Ovary (tissue), 9 donors: ENCODE measurements around the gene RAB23. TPM values are rescaled to one million over a fixed set of nuclear protein-coding genes. Genes with fewer than 3 reads are reported as not detected.

Experiments
- DNase-seq, 5 donors: peaks; one replicate each; pipeline ENCODE4 v3.0.0-alpha.2; 2019 to 2020
- H3K27ac ChIP-seq, 2 donors: fragments of 200-600 bp; one replicate each; pipeline versions ENCODE4 v1.5.1 to v1.8.0; 2019 to 2022
- H3K27me3 ChIP-seq: fragments of 200-600 bp; one replicate; pipeline ENCODE4 v1.8.0; 2022
- H3K36me3 ChIP-seq: fragments of 200-600 bp; sonication (generic); one replicate; pipeline ENCODE4 v1.5.1; 2019
- H3K4me1 ChIP-seq: one replicate; pipeline ENCODE4 v1.8.1; 2013; ENCODE audit warnings: mild to moderate bottlenecking, moderate library complexity; ENCODE audit not compliant: insufficient read depth
- H3K4me3 ChIP-seq: fragments of 200-600 bp; sonication (generic); one replicate; pipeline ENCODE4 v1.5.1; 2017
- H3K9me3 ChIP-seq, 2 donors: fragments of 200-600 bp in 1 of 2; sonication (generic) in 1 of 2; one replicate each; pipeline versions ENCODE4 v1.5.1 to v1.8.1; 2013 to 2019; ENCODE audit warnings: mild to moderate bottlenecking in 1 of 2, moderate library complexity in 1 of 2
- EP300 ChIP-seq: sonication (generic); formaldehyde crosslinking; IDR thresholded peaks from one replicate; pipeline ENCODE4 v1.6.1; 2017; ENCODE audit warnings: antibody characterized with exemption
- POLR2A ChIP-seq: fragments of 450-650 bp; IDR thresholded peaks from one replicate; pipeline ENCODE4 v1.6.1; 2017; ENCODE audit warnings: antibody characterized with exemption, mild to moderate bottlenecking, moderate library complexity
- WGBS, 3 donors: extraction: QIAGEN DNeasy Blood & Tissue Kit in 1 of 3; methylation state at CpG; one replicate each; pipeline versions ENCODE4 v1.1.5 to v1.1.7; 2013 to 2017; 5-methylcytosine and 5-hydroxymethylcytosine counted together
- intact Hi-C, 4 donors: fragments of 100-400 bp; cut with DNase I; formaldehyde crosslinking; loops; one replicate each; pipeline versions ENCODE4 v1.11.0 to v1.15.1; 2022 to 2023
- polyA plus RNA-seq, 2 donors: library from polyadenylated mRNA; stranded (reverse); fragments of 200-250 nt in 1 of 2; fragments of 350-450 nt in 1 of 2; fragmentation: Illumina TruSeq in 1 of 2; extraction: RNeasy Lipid Tissue Mini Kit (QIAGEN cat#74804) in 1 of 2; gene quantifications; one replicate each; pipeline ENCODE4 v1.2.3, GENCODE V29; 2013 to 2014
- total RNA-seq, 7 donors: library from RNA; depleted of rRNA in 2 of 7; stranded (reverse); fragments of >200 nt in 2 of 7; fragmentation: NEBNext Ultra II Directional in 3 of 7; extraction: Animal tissue kit (Norgen Biotek cat#: 25700) in 3 of 7; gene quantifications; one replicate each; pipeline versions ENCODE4 v1.1.0 to v1.2.4, GENCODE V29; 2016 to 2023
- TF ChIP-seq, protein P1 (sequence below), 3 donors: fragments of 450-650 bp in 2 of 3; fragments of 200-600 bp in 1 of 3; IDR thresholded peaks; one replicate each; pipeline versions ENCODE4 v1.5.1 to v1.8.0; 2016 to 2022; ENCODE audit warnings: antibody characterized with exemption in 3 of 3, mild to moderate bottlenecking in 1 of 3
- donor health status: DM: no; HTN: no; CAD: no; lungs with moderate emphysema.
- donor health status: DM: no; HTN: no; CAD: no.
- donor health status: Bipolar disorder and iron deficiency.
- donor health status: DM: yes; HTN: yes; CAD: no.
- donor health status: DM: no; HTN: no; CAD: no.
- donor health status: DM: yes; HTN: yes; CAD: no.

RAB23 gene
- total and polyA plus RNA-seq, 9 donors, result 14.2 to 31.0 (median 16.7) TPM

DNA sequence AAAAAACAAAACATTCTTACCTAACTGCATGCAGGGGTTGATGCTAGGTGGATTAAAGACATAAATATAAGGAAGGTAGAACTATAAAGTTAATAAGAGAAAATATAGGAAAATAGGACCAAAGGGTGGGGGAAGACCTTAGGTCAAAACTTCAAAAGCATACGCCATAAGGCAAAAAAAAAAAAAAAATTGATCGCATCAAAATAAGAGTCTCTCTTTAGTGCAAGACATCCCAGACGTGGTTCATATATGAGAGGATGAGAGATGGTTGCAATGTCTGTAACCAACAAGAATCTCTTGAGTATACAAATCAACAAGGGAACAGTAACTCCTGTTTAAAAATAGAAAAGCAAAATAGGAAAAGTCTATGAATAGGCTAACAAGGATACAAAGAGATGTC, 41.5 kb downstream of the RAB23 start:
- Histone ChIP-seq H3K36me3 (no peaks in the 10 kb centered on the region), H3K9me3 (no peaks in the 10 kb centered on the region), H3K27me3 (no peaks in the 10 kb centered on the region), H3K4me1 (peaks cover 9% of the 10 kb centered on the region), H3K27ac (no peak overlapping the region), H3K4me3 (no peak overlapping the region)
- TF ChIP-seq EP300, result no peak
- TF ChIP-seq, protein P1, sequence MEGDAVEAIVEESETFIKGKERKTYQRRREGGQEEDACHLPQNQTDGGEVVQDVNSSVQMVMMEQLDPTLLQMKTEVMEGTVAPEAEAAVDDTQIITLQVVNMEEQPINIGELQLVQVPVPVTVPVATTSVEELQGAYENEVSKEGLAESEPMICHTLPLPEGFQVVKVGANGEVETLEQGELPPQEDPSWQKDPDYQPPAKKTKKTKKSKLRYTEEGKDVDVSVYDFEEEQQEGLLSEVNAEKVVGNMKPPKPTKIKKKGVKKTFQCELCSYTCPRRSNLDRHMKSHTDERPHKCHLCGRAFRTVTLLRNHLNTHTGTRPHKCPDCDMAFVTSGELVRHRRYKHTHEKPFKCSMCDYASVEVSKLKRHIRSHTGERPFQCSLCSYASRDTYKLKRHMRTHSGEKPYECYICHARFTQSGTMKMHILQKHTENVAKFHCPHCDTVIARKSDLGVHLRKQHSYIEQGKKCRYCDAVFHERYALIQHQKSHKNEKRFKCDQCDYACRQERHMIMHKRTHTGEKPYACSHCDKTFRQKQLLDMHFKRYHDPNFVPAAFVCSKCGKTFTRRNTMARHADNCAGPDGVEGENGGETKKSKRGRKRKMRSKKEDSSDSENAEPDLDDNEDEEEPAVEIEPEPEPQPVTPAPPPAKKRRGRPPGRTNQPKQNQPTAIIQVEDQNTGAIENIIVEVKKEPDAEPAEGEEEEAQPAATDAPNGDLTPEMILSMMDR (IDR thresholded peaks at IDR 0.05), result no peak
- no peak for TF ChIP-seq POLR2A
- intact Hi-C loops, result no loop called here
- 87 to 95% (median 88%) methylated on average over 3 of the region's 3 CpGs for WGBS, 3 donors
- no peak for DNase-seq

DNA sequence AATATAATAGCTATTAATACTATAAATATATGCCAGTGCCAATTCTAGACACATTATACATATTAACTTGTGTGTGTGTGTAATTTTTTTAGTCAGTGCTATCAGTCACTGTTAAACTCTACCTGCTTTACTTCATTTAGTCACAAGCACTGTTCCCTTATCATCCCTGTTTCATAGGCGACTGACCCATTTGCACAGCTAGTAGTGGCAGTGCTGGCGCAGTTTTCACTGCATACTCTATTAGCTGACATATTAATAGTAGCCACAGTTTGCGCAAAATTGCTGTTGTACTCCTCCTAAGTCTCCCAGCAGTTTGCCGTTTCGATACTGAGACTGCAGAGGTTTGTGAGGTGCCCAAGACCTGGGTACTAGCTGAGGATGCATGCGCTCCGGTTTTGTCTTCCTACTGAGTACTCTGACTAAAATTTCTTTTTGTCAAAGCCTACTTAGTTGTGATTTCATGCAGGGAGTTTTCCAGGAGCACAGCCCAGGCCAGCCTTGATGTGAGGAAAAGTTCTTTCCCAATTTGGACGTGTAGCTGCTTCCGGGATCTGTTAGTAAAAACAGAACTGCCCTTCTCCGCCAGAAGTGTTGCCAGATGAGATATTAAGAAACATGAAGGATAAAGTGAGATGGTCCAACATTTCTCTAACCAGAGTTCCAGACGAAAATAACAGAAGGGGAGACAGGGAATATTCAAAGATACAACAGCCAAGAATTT, 44.4 kb downstream of the RAB23 start:
- intact Hi-C loops, result no loop called here
- 14 to 18% (median 14%) methylated on average over 11 of the region's 11 CpGs for WGBS, 3 donors
- Histone ChIP-seq H3K27ac (peak overlapping the region; percentile 40 to 96), H3K4me3 (peak overlapping the region; percentile 9), H3K27me3 (no peaks in the 10 kb centered on the region), H3K36me3 (no peaks in the 10 kb centered on the region), H3K9me3 (no peaks in the 10 kb centered on the region), H3K4me1 (peaks cover 9% of the 10 kb centered on the region)
- DNase-seq, result peak; percentile 62 to 76 (median 68)
- TF ChIP-seq EP300, result no peak
- TF ChIP-seq, protein P1 (IDR thresholded peaks at IDR 0.05), result no peak
- no peak for TF ChIP-seq POLR2A

DNA sequence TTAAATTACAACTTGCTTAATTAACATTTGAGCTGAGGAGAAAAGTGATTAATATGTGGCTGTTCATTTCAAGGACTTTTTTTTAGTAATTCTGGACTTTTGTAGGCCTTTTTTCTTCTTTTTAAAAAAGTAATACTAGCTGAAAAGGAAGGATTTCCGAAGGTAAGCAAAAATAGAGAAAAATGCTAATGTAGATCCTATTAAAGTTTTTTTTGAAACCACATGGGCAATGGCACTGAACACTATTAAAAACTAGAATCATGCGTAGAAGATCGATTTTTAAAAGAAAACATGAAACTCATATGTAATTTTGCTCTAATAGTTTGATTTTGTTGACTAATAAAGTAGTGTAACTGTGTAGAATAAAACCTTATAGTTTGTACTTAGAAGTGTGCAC, 47.6 kb downstream of the RAB23 start:
- H3K36me3 ChIP-seq, result no peaks in the 10 kb centered on the region
- no peaks in the 10 kb centered on the region for H3K9me3 ChIP-seq
- WGBS, 3 donors, result 18 to 36% (median 22%) methylated on average over 3 of the region's 3 CpGs
- no peaks in the 10 kb centered on the region for H3K27me3 ChIP-seq
- H3K4me3 ChIP-seq, result peak overlapping the region; percentile 75
- intact Hi-C loops, result no loop called here
- TF ChIP-seq, protein P1 (IDR thresholded peaks at IDR 0.05), result no peak
- no peak for TF ChIP-seq EP300
- no peak for TF ChIP-seq POLR2A
- H3K27ac ChIP-seq, result peak overlapping the region in 1 of 2 donors; percentile 96
- no peak for DNase-seq
- H3K4me1 ChIP-seq, result peaks cover 9% of the 10 kb centered on the region

DNA sequence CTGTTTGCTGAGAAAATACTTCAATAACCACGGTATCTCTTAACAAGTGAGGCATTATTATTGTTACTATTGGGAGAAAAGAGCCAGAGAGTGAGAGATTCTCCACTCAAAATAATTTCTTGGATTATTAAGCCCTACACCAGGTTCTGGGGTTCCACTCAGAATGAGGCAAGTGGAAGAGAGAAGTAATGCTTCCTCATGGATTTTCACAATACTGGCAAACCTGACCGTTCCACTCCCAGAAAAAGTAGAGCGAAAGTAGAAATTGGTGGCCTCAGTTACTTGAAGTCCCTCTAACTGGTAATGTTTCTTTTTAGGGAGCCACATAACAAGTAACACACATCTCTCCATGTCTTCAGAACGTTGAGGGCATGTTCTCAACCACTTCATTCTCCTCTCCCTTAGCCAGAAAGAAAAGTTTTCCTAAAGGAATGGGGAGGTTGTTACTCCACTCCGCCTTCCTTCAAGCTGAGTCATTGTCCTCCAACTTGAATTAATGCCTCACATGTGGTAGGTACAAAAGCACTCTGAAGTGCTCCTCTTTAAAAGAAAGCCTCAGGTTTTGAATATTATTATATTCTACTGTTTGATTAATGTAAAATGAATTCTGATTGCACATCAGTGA, 48.1 kb downstream of the RAB23 start:
- peaks cover 9% of the 10 kb centered on the region for H3K4me1 ChIP-seq
- no peak for TF ChIP-seq EP300
- no peak for TF ChIP-seq POLR2A
- TF ChIP-seq, protein P1 (IDR thresholded peaks at IDR 0.05), result no peak
- DNase-seq, result peak in 1 of 5 donors; percentile 32
- H3K27ac ChIP-seq, result peak overlapping the region; percentile 83 to 96
- intact Hi-C loops, result no loop called here
- no peaks in the 10 kb centered on the region for H3K9me3 ChIP-seq
- H3K36me3 ChIP-seq, result no peaks in the 10 kb centered on the region
- no peaks in the 10 kb centered on the region for H3K27me3 ChIP-seq
- peak overlapping the region; percentile 75 for H3K4me3 ChIP-seq
- 10 to 14% (median 11%) methylated on average over 5 of the region's 5 CpGs for WGBS, 3 donors
